ENCODE results near the gene CALD1. TPM values are rescaled to one million over a fixed set of nuclear protein-coding genes. Genes with fewer than 3 reads are reported as not detected.

Gene CALD1
- total RNA-seq, 1 experiment from 2014 or later: 22.1 TPM

GRCh38 chr7:134767520-134768168 is 11.8 kb upstream of the CALD1 start:
- no peak overlapping the region for H3K4me2 ChIP-seq (ENCODE audit: low read length)
- no peaks in the 10 kb centered on the region for H3F3A ChIP-seq (ENCODE audit: low read length, unreplicated experiment)
- no peak for DNase-seq
- no peak overlapping the region for H2AFZ ChIP-seq (ENCODE audit: low read length)
- no peaks in the 10 kb centered on the region for H3K27me3 ChIP-seq (ENCODE audit: low read length)
- H3K4me3 ChIP-seq (ENCODE audit: low read length): no peak overlapping the region
- BruUV-seq (replicated peaks): no TSS peak
- no peaks in the 10 kb centered on the region for H3K9me3 ChIP-seq (ENCODE audit: low read length)
- H4K20me1 ChIP-seq (ENCODE audit: low read length): no peaks in the 10 kb centered on the region
- ChIA-PET CTCF (interaction anchor here (0.6 kb wide), 1 partner anchor 57 kb away, joined by 4 read pairs; no protein-coding TSS in a partner anchor), POLR2A (ENCODE audit: unreplicated experiment) (interaction anchor here (0.6 kb wide), 1 partner anchor 711 kb away, joined by 4 read pairs; no protein-coding TSS in a partner anchor)
- H3K79me2 ChIP-seq (ENCODE audit: low read length): no peaks in the 10 kb centered on the region
- intact Hi-C loops (cut with micrococcal nuclease): no loop called here
- H3K27ac ChIP-seq (ENCODE audit: low read length): no peak overlapping the region
- H3K4me1 ChIP-seq (ENCODE audit: insufficient read depth, low read length): peaks cover 4% of the 10 kb centered on the region; the same call in 1 of the 2 replicates
- H3K36me3 ChIP-seq (ENCODE audit: low read depth, low read length): no peaks in the 10 kb centered on the region
- no peak for TF ChIP-seq EZH2 (IDR thresholded peaks at IDR 0.05; ENCODE audit: low read length, unreplicated experiment)
- TF ChIP-seq EZH2phosphoT487 (IDR thresholded peaks at IDR 0.05; ENCODE audit: borderline replicate concordance, low read length): no peak
- no peak for TF ChIP-seq CTCF (conservative IDR thresholded peaks at IDR 0.05; ENCODE audit: low read depth, low read length)
- no peak for ATAC-seq
- no peak overlapping the region for H3K9ac ChIP-seq (ENCODE audit: low read length)
- H3K9me2 ChIP-seq (replicated peaks; ENCODE audit: low read length): no peaks in the 10 kb centered on the region

- ChIA-PET POLR2A (ENCODE audit: unreplicated experiment) (no interaction called here), CTCF (no interaction called here)
- Histone ChIP-seq H3K36me3 (ENCODE audit: low read depth, low read length) (no peaks in the 10 kb centered on the region), H4K20me1 (ENCODE audit: low read length) (no peaks in the 10 kb centered on the region), H2AFZ (ENCODE audit: low read length) (no peak overlapping the region), H3K4me2 (ENCODE audit: low read length) (no peak overlapping the region), H3K27me3 (ENCODE audit: low read length) (no peaks in the 10 kb centered on the region), H3K27ac (ENCODE audit: low read length) (no peak overlapping the region), H3K4me3 (ENCODE audit: low read length) (no peak overlapping the region), H3K9me2 (replicated peaks; ENCODE audit: low read length) (no peaks in the 10 kb centered on the region), H3K4me1 (ENCODE audit: insufficient read depth, low read length) (peaks cover 4% of the 10 kb centered on the region; the same call in 1 of the 2 replicates), H3K9ac (ENCODE audit: low read length) (no peak overlapping the region), H3F3A (ENCODE audit: low read length, unreplicated experiment) (no peaks in the 10 kb centered on the region), H3K79me2 (ENCODE audit: low read length) (no peaks in the 10 kb centered on the region), H3K9me3 (ENCODE audit: low read length) (no peaks in the 10 kb centered on the region)
- DNase-seq (no peak), ATAC-seq (no peak)
- no peak for TF ChIP-seq EZH2 (IDR thresholded peaks at IDR 0.05; ENCODE audit: low read length, unreplicated experiment)
- no peak for TF ChIP-seq CTCF (conservative IDR thresholded peaks at IDR 0.05; ENCODE audit: low read depth, low read length)
- no peak for TF ChIP-seq EZH2phosphoT487 (IDR thresholded peaks at IDR 0.05; ENCODE audit: borderline replicate concordance, low read length)
- intact Hi-C loops (cut with micrococcal nuclease): no loop called here
- BruUV-seq (replicated peaks): no TSS peak
Observed at GRCh38 chr7:134768243-134768642, 11.2 kb upstream of the CALD1 start.

DNA sequence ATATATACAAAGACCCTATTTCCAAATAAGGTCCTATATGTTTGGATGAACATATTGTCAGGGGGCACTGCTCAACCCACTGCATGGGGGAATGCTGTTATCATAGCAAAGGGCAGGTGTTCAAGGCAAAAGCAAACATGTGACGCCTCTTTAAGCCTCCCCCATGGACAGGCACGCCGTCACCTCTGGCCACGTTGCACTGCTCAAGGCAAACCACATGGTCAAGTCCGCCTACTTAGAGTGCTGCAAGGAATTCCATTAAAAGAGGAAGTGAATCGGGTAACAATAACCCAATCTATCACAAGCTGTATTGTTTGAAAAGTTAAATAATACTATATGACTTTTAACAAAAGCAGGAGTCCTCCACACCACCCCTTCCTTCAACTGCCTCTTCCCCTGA is 8.8 kb upstream of the CALD1 start:
- H3K4me3 ChIP-seq (ENCODE audit: low read length): no peak overlapping the region
- H3K79me2 ChIP-seq (ENCODE audit: low read length): no peaks in the 10 kb centered on the region
- no peaks in the 10 kb centered on the region for H3K9me3 ChIP-seq (ENCODE audit: low read length)
- DNase-seq (no peak), ATAC-seq (no peak)
- no peak overlapping the region for H3K27ac ChIP-seq (ENCODE audit: low read length)
- ChIA-PET CTCF (no interaction called here), POLR2A (ENCODE audit: unreplicated experiment) (interaction anchor here (0.6 kb wide), 1 partner anchor 8 kb away, joined by 3 read pairs; no protein-coding TSS in a partner anchor)
- no peaks in the 10 kb centered on the region for H3K27me3 ChIP-seq (ENCODE audit: low read length)
- TF ChIP-seq EZH2phosphoT487 (IDR thresholded peaks at IDR 0.05; ENCODE audit: borderline replicate concordance, low read length): no peak
- TF ChIP-seq CTCF (conservative IDR thresholded peaks at IDR 0.05; ENCODE audit: low read depth, low read length): no peak
- no peak for TF ChIP-seq EZH2 (IDR thresholded peaks at IDR 0.05; ENCODE audit: low read length, unreplicated experiment)
- peaks cover 4% of the 10 kb centered on the region; the same call in 1 of the 2 replicates for H3K4me1 ChIP-seq (ENCODE audit: insufficient read depth, low read length)
- no peaks in the 10 kb centered on the region for H3F3A ChIP-seq (ENCODE audit: low read length, unreplicated experiment)
- no peak overlapping the region for H3K9ac ChIP-seq (ENCODE audit: low read length)
- H3K4me2 ChIP-seq (ENCODE audit: low read length): no peak overlapping the region
- BruUV-seq (replicated peaks): no TSS peak
- no peaks in the 10 kb centered on the region for H4K20me1 ChIP-seq (ENCODE audit: low read length)
- intact Hi-C loops (cut with micrococcal nuclease): loop anchor here (10.0 kb wide), 1 partner anchor 104 kb away; no protein-coding TSS in a partner anchor
- H3K36me3 ChIP-seq (ENCODE audit: low read depth, low read length): no peaks in the 10 kb centered on the region
- H2AFZ ChIP-seq (ENCODE audit: low read length): no peak overlapping the region
- no peaks in the 10 kb centered on the region for H3K9me2 ChIP-seq (replicated peaks; ENCODE audit: low read length)

All from PC-3 (cell line).